GM23338 (cell line): ENCODE measurements around the gene DDN. TPM values are rescaled to one million over a fixed set of nuclear protein-coding genes. Genes with fewer than 3 reads are reported as not detected.

Experiments
- ATAC-seq: fragments of 200-7000 bp; cut with Tn5 transposase; 3 replicates; pipeline ENCODE4 v1.9.1; 2020
- DNase-seq: peaks from one replicate; pipeline ENCODE4 v3.0.0-alpha.2; 2015; ENCODE audit warnings: low spot score
- H2AFZ ChIP-seq: fragments of 200-600 bp; sonication (generic); 2 replicates; pipeline ENCODE4 v1.8.0; 2016; ENCODE audit warnings: antibody characterized with exemption, mild to moderate bottlenecking, moderate library complexity
- H3F3A ChIP-seq: fragments of 200-600 bp; sonication (generic); replicated peaks from 2 replicates; pipeline ENCODE4 v1.8.0; 2017; ENCODE audit warnings: antibody characterized with exemption, mixed run types, low read depth
- H3K27ac ChIP-seq: fragments of 200-600 bp; sonication (generic); 2 replicates; pipeline ENCODE4 v1.6.1; 2016; ENCODE audit warnings: low read depth
- H3K27me3 ChIP-seq: fragments of 200-600 bp; sonication (generic); 2 replicates; pipeline ENCODE4 v1.8.0; 2016; ENCODE audit warnings: mild to moderate bottlenecking, mixed run types, moderate library complexity; ENCODE audit not compliant: insufficient read depth
- H3K36me3 ChIP-seq: fragments of 200-600 bp; sonication (generic); 2 replicates; pipeline ENCODE4 v1.8.0; 2016; ENCODE audit warnings: mild to moderate bottlenecking; ENCODE audit not compliant: insufficient read depth
- H3K4me1 ChIP-seq: fragments of 200-600 bp; sonication (generic); 2 replicates; pipeline ENCODE4 v1.8.0; 2016; ENCODE audit warnings: mild to moderate bottlenecking, moderate library complexity; ENCODE audit not compliant: insufficient read depth
- H3K4me2 ChIP-seq: fragments of 200-600 bp; sonication (generic); 2 replicates; pipeline ENCODE4 v1.7.1; 2017; ENCODE audit warnings: mixed run types
- H3K4me3 ChIP-seq: fragments of 200-600 bp; sonication (generic); 2 replicates; pipeline ENCODE4 v1.6.1; 2016; ENCODE audit warnings: mixed run types
- H3K79me2 ChIP-seq: fragments of 200-600 bp; sonication (generic); replicated peaks from 2 replicates; pipeline ENCODE4 v1.8.0; 2017; ENCODE audit warnings: mild to moderate bottlenecking; ENCODE audit not compliant: insufficient read depth
- H3K9me2 ChIP-seq: fragments of 200-600 bp; sonication (generic); 2 replicates; pipeline ENCODE4 v1.8.0; 2017; ENCODE audit not compliant: insufficient read depth
- H4K20me1 ChIP-seq: fragments of 200-600 bp; sonication (generic); replicated peaks from 2 replicates; pipeline ENCODE4 v1.8.0; 2017; ENCODE audit warnings: mild to moderate bottlenecking; ENCODE audit not compliant: insufficient read depth
- H3K27ac Mint-ChIP-seq: 2 replicates; pipeline ENCODE4 v1.8.0; 2020; ENCODE audit warnings: inconsistent platforms, mild to moderate bottlenecking, moderate library complexity, mixed read lengths
- H3K27me3 Mint-ChIP-seq: 3 replicates; pipeline ENCODE4 v1.8.0; 2022; ENCODE audit warnings: low read depth, mild to moderate bottlenecking, moderate library complexity, mixed read lengths, inconsistent platforms; ENCODE audit not compliant: insufficient read depth, poor library complexity
- H3K36me3 Mint-ChIP-seq: 3 replicates; pipeline ENCODE4 v1.8.0; 2021; ENCODE audit warnings: low read depth, mild to moderate bottlenecking, inconsistent platforms, moderate library complexity, mixed read lengths
- H3K4me1 Mint-ChIP-seq: 3 replicates; pipeline ENCODE4 v1.8.0; 2020; ENCODE audit warnings: mild to moderate bottlenecking, inconsistent platforms, mixed read lengths
- H3K4me3 Mint-ChIP-seq: 3 replicates; pipeline ENCODE4 v1.8.0; 2021; ENCODE audit warnings: moderate library complexity, mild to moderate bottlenecking, inconsistent platforms, mixed read lengths
- H3K9me3 Mint-ChIP-seq: 3 replicates; pipeline ENCODE4 v1.8.0; 2020; ENCODE audit warnings: moderate library complexity, mild to moderate bottlenecking, inconsistent platforms, mixed read lengths
- CTCF ChIP-seq, 2 experiments: fragments of 200-600 bp in 1 of 2; sonication (generic) in 1 of 2; conservative IDR thresholded peaks; 2 replicates each; pipeline versions ENCODE4 v1.5.1 to v1.6.1; 2016 to 2017; ENCODE audit warnings: antibody characterized with exemption in 2 of 2, low read depth in 2 of 2, mild to moderate bottlenecking in 2 of 2, moderate library complexity in 1 of 2
- EZH2 ChIP-seq: fragments of 200-600 bp; sonication (generic); IDR thresholded peaks from one replicate; pipeline ENCODE4 v1.8.0; 2017; ENCODE audit warnings: antibody characterized with exemption, mild to moderate bottlenecking, low read depth; ENCODE audit not compliant: unreplicated experiment
- EZH2phosphoT487 ChIP-seq: fragments of 200-600 bp; sonication (generic); IDR thresholded peaks from one replicate; pipeline ENCODE4 v1.8.1; 2018; ENCODE audit warnings: antibody characterized with exemption; ENCODE audit not compliant: unreplicated experiment
- JUNB ChIP-seq: IDR thresholded peaks from one replicate; pipeline ENCODE4 v1.6.1; 2016; ENCODE audit warnings: antibody characterized with exemption; ENCODE audit not compliant: unreplicated experiment
- NANOG ChIP-seq: IDR thresholded peaks from 2 replicates; pipeline ENCODE4 v1.6.1; 2016; ENCODE audit warnings: antibody characterized with exemption, borderline replicate concordance
- POLR2AphosphoS5 ChIP-seq: IDR thresholded peaks from 2 replicates; pipeline ENCODE4 v1.6.1; 2016; ENCODE audit warnings: antibody characterized with exemption, low read depth
- REST ChIP-seq: IDR thresholded peaks from one replicate; pipeline ENCODE4 v1.6.1; 2018; ENCODE audit warnings: antibody characterized with exemption; ENCODE audit not compliant: unreplicated experiment
- ZNF114 ChIP-seq: fragments of 250-450 bp; sonication (Bioruptor Pico); IDR thresholded peaks from 2 replicates; pipeline ENCODE4 v1.5.0; 2020; ENCODE audit warnings: mild to moderate bottlenecking, moderate library complexity
- ZNF331 ChIP-seq: fragments of 250-450 bp; sonication (Bioruptor Pico); IDR thresholded peaks from 2 replicates; pipeline ENCODE4 v1.5.0; 2020; ENCODE audit warnings: low read depth, mild to moderate bottlenecking, moderate library complexity
- ZNF462 ChIP-seq: fragments of 250-450 bp; sonication (Bioruptor Pico); IDR thresholded peaks from 2 replicates; pipeline ENCODE4 v1.5.0; 2020; ENCODE audit warnings: mild to moderate bottlenecking, moderate library complexity
- polyA plus RNA-seq: library from polyadenylated mRNA; unstranded; fragments of >200 nt; fragmentation: Nextera tagmentation; extraction: Ambion mirVana; gene quantifications from 2 replicates; pipeline ENCODE4 v1.2.1, GENCODE V29; 2016
- total RNA-seq: library from RNA; depleted of rRNA; stranded (reverse); fragments of >200 nt; shearing (Covaris generic); gene quantifications from 2 replicates; pipeline ENCODE4 v1.2.3, GENCODE V29; 2014

Gene DDN
- total and polyA plus RNA-seq, 2 experiments from 2014 or later, result 0.10 TPM; not detected in 1

DNA sequence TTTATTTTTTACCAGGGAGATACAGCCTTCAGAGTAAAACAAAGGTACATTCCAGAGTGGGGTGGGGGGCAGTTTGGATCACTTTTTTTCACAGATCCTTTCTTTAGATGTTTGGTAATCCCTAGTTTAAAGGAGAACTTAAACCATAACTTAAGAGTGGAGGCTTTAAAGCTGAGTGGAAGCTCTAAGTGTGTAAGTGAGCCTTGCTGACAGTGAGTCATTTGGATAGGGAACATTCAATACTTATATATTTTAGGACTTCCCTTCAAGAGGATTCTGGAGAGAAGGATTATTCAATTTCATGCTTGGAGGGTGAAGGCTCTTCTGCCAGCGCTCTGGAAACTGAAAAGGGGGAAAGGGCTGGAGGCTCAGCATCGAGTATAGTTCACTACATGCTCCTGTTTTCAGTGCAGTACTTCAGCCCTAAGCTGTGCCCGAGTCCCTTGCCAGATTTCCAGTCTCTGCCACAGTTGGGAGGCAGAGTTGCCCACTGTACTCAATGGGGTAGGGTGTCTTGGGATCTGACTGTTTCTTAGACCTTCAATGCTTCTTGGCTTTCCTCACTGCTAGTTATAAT lies 11.0 kb upstream of the DDN start:
- Histone ChIP-seq H3K27ac (no peak overlapping the region), H3K4me2 (no peak overlapping the region), H4K20me1 (0 out of 2 replicates have a peak, but pooled peaks cover 10% of the 10 kb centered on the region), H3K9me2 (no peaks in the 10 kb centered on the region), H3K4me1 (no peaks in the 10 kb centered on the region), H3K79me2 (no peaks in the 10 kb centered on the region), H3K27me3 (no peaks in the 10 kb centered on the region), H3K4me3 (no peak overlapping the region), H3F3A (no peaks in the 10 kb centered on the region), H2AFZ (no peak overlapping the region), H3K36me3 (no peaks in the 10 kb centered on the region)
- H3K27me3 Mint-ChIP-seq, result peaks cover 3% of the 10 kb centered on the region
- ATAC-seq, result no peak
- no peaks in the 10 kb centered on the region; the same call in 2 of the 3 replicates for H3K36me3 Mint-ChIP-seq
- TF ChIP-seq ZNF331, result no peak
- TF ChIP-seq EZH2, result no peak
- no peak for TF ChIP-seq POLR2AphosphoS5
- TF ChIP-seq JUNB, result no peak
- no peak for TF ChIP-seq ZNF114 (CRISPR knock-in tag)
- TF ChIP-seq NANOG, result no peak
- no peak for TF ChIP-seq REST
- no peak for TF ChIP-seq ZNF462
- TF ChIP-seq EZH2phosphoT487, result no peak
- no peak for TF ChIP-seq CTCF (conservative IDR thresholded peaks at IDR 0.05; ENCODE audit: low read depth in 2 of 2)
- no peak overlapping the region for H3K4me3 Mint-ChIP-seq
- H3K4me1 Mint-ChIP-seq, result peaks cover 3% of the 10 kb centered on the region; the same call in 1 of the 3 replicates
- no peak for DNase-seq
- H3K27ac Mint-ChIP-seq, result no peak overlapping the region
- no peaks in the 10 kb centered on the region for H3K9me3 Mint-ChIP-seq
